Fibroblast of skin of abdomen (primary cell): ENCODE results near the gene C9orf78.

ENCODE experiments used
- DNase-seq: peaks from one replicate; pipeline ENCODE4 v3.0.0-alpha.2; 2013

The C9orf78 gene

GRCh38 chr9:129868023-129868871, 33.2 kb upstream of the C9orf78 start:
- DNase-seq = no peak

- no peak for DNase-seq
Observed at GRCh38 chr9:129867136-129868022, 32.3 kb upstream of the C9orf78 start.

GRCh38 chr9:129866394-129867135, 31.5 kb upstream of the C9orf78 start:
- no peak for DNase-seq

- DNase-seq = no peak
Observed at GRCh38 chr9:129865668-129866320, 30.7 kb upstream of the C9orf78 start.

GRCh38 chr9:129864991-129865647, 30.0 kb upstream of the C9orf78 start:
- DNase-seq = no peak

- DNase-seq = peak; percentile 86
Observed at GRCh38 chr9:129863059-129863690, 28.1 kb upstream of the C9orf78 start.

- DNase-seq = no peak
Observed at GRCh38 chr9:129861447-129861827, 26.4 kb upstream of the C9orf78 start.

- DNase-seq = no peak
Observed at GRCh38 chr9:129860653-129861446, 25.8 kb upstream of the C9orf78 start.

GRCh38 chr9:129858167-129858962, 23.3 kb upstream of the C9orf78 start:
- no peak for DNase-seq

- no peak for DNase-seq
Observed at GRCh38 chr9:129857207-129857606, 22.1 kb upstream of the C9orf78 start.

- no peak for DNase-seq
Observed at GRCh38 chr9:129854588-129855110, 19.6 kb upstream of the C9orf78 start.

GRCh38 chr9:129853614-129854013, 18.5 kb upstream of the C9orf78 start:
- DNase-seq = no peak

- no peak for DNase-seq
Observed at GRCh38 chr9:129852579-129852978, 17.5 kb upstream of the C9orf78 start.

GRCh38 chr9:129851821-129852220, 16.7 kb upstream of the C9orf78 start:
- DNase-seq = no peak

- DNase-seq = no peak
Observed at GRCh38 chr9:129850821-129851550, 15.9 kb upstream of the C9orf78 start.

GRCh38 chr9:129849901-129850300, 14.8 kb upstream of the C9orf78 start:
- no peak for DNase-seq

GRCh38 chr9:129848712-129849441, 13.8 kb upstream of the C9orf78 start:
- no peak for DNase-seq

GRCh38 chr9:129845373-129845772, 10.3 kb upstream of the C9orf78 start:
- no peak for DNase-seq
